ENCODE measurements around the gene SRMS.

Gene SRMS

DNA sequence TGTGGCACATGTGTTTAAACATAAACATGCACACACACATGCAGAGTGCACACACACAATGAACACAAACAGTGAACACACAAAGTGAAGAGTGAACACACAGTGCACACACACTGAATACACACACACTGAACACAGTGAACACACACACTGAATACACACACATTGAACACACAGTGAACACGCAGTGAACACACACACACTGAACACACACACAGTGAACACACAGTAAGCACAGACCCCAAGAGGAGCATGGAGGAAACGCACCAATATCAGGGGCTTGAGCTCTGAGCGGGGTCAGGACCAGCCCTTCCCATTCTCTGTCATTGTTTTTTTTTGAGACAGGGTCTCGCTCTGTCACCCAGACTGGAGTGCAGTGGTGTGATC is 43.6 kb upstream of the SRMS start:
- TF ChIP-seq, protein P1, sequence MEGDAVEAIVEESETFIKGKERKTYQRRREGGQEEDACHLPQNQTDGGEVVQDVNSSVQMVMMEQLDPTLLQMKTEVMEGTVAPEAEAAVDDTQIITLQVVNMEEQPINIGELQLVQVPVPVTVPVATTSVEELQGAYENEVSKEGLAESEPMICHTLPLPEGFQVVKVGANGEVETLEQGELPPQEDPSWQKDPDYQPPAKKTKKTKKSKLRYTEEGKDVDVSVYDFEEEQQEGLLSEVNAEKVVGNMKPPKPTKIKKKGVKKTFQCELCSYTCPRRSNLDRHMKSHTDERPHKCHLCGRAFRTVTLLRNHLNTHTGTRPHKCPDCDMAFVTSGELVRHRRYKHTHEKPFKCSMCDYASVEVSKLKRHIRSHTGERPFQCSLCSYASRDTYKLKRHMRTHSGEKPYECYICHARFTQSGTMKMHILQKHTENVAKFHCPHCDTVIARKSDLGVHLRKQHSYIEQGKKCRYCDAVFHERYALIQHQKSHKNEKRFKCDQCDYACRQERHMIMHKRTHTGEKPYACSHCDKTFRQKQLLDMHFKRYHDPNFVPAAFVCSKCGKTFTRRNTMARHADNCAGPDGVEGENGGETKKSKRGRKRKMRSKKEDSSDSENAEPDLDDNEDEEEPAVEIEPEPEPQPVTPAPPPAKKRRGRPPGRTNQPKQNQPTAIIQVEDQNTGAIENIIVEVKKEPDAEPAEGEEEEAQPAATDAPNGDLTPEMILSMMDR (IDR thresholded peaks at IDR 0.05; ENCODE audit: low read depth, low read length), result no peak

DNA sequence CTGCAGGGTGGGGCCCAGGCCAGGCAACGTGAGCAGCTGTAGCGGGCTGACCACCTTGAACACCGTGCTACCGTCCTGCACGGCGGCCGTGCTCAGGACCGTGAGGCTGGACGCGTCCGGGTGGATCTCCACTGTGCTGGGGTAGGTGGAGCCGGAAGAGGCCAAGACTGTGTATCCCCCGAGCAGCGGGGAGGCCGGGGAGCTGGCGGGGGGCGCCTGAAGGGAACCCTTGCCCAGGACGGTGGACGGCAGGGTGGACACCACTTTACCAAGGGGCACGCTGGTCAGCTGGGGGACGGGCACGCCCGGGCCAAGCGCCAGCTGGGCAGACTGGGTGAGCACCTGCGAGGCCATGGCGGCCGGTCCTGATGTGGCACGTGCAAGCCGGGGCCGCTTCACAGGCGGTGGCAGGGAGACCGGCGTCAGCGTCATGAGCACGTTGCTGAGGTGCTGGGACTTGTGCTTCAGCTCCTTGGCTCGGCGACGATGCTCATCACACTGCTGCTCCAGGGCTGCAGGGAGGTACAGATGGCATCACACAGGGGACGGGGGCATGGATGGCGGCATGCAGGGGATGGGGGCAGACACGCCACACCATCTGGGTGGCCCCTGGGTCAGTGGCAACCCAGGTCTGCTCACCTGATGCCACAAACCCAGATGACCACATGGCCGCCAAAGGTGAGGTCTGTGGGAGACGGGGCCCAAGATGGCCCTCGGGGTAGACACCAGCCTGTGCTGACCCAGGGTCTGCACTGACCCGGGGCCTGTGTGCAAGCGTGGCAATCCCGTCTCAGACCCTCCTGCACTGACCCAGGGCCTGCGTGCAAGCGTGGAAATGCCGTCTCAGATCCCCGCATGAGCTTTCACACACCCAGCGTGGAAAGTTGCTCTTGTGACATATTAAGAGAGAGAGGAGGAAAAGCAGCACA is 42.9 kb upstream of the SRMS start:
- no peak overlapping the region for H3K4me3 ChIP-seq (ENCODE audit: low read depth, low read length)
- TF ChIP-seq, protein P1 (IDR thresholded peaks at IDR 0.05; ENCODE audit: low read depth, low read length), result no peak

More for the DNA sequence above, 43.6 kb upstream of the SRMS start:
- H3K4me3 ChIP-seq (ENCODE audit: low read depth, low read length), result no peak overlapping the region

DNA sequence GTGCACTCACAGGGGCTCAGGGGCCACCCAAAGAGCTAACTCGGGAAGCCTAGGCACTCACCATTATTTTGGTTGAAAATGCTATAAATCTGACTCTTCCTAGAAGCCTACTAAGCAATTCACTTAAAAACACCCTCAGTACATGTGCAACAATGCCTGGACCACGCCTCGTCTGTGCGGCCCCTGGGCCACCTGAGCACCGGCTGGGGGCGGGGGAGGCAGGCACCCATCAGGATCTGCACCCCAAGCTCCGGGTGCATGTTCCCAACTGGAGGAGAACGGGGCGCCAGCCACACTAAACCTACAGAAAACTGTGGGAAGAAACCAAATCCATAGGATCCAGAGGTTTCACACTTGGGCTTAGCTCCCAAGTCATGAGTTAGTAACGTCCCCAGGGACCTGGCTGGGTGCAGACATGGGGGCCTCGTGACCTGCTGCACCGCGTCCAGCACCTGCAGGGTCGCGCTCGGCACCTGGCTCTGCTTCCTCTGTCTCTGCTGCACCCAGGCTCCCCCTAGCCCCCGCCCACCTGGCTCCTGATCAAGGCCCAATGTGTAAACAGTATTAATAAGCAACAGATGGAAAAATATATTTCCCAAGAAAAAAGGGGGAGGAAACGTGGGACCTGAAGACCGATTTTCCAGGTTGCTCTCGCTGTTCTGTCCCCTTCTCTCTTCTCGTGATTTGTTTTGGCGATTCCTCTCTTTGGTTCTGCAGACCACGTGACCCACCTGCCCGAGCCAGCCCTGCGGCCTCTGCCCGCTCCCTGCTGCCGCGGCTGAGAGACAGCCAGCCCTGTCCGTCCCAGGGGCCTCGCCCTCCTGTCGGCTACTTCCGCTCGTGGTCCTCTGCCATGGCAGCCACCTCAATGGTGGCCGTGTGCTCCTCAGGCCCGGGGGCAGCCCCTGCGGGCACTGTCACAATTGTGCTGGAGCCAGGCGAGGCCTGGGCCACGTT is 42.0 kb upstream of the SRMS start:
- H3K4me3 ChIP-seq (ENCODE audit: low read depth, low read length), result no peak overlapping the region
- TF ChIP-seq, protein P1 (IDR thresholded peaks at IDR 0.05; ENCODE audit: low read depth, low read length), result no peak

DNA sequence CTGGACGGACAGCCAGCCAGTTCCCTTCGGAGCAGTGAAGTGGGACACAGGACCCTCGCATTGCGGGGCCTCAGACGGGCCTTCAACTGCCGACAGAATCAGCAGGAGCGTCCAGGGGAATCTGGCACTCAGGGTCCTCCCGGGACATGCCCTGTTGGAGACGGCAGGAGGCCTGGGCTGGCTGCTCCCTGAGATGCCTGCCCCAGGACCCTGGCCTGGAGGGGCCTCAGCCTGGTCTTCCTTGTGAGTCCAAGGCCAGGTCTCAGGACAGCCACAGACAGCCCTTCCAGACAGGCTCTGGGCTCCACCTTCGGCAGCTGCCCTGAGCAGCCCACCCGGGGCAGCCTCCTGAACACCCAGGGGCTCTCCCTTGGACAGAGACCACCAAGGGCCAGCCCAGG is 41.1 kb upstream of the SRMS start:
- no peak overlapping the region for H3K4me3 ChIP-seq (ENCODE audit: low read depth, low read length)
- TF ChIP-seq, protein P1 (IDR thresholded peaks at IDR 0.05; ENCODE audit: low read depth, low read length), result no peak

DNA sequence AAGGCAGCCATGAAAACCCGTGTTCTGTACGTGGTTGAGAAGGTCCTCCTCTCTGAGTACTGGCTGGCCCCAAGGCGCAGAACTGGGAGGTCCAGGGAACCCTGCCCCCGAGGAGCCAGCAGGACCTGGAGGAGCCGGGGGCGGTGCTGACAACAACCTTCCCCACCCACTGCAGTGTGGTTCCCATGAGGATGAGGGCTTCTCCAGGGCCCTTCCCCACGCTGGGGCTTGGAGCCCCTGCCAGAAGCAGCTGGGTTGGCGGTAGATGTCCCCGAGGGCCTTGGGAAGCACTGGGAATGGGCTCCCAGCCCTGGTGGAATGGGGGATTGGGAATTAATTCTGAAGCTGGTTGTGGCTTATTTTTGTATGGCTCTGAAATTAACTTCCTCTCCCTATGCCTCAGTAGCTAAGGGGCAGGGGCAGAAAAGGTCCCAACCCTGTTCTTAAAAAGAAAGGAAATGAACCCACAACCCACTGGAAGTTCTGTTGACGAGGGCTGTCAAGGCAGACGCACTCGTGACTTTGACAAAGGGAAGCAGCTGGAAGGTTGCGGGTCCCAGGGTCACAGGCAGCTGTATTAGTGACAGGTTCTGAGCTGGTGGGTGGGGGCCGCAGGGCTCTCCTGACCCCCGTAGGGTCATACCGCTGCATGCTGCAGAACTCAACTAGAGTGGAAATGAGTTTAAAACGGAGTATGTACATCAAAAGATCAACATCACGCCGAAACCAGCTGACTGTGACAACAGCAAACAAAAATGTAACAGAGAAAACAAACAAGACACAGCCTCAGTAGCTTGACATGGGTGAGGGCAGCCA is 40.4 kb upstream of the SRMS start:
- TF ChIP-seq, protein P1 (IDR thresholded peaks at IDR 0.05; ENCODE audit: low read depth, low read length), result no peak
- no peak overlapping the region for H3K4me3 ChIP-seq (ENCODE audit: low read depth, low read length)

GRCh38 chr20:63587256-63587655 is 39.7 kb upstream of the SRMS start:
- H3K4me3 ChIP-seq (ENCODE audit: low read depth, low read length), result no peak overlapping the region
- TF ChIP-seq, protein P1 (IDR thresholded peaks at IDR 0.05; ENCODE audit: low read depth, low read length), result no peak
